ENCODE data around the gene MYO5B.

GRCh38 chr18:50127516-50128210 lies 67.3 kb downstream of the MYO5B start:
- TF ChIP-seq CTCF (IDR thresholded peaks at IDR 0.05; ENCODE audit: poor library complexity, severe bottlenecking) (no peak), REST (IDR thresholded peaks at IDR 0.05; ENCODE audit: borderline replicate concordance) (no peak), POLR2AphosphoS5 (IDR thresholded peaks at IDR 0.05) (no peak), EZH2 (IDR thresholded peaks at IDR 0.05; ENCODE audit: borderline replicate concordance, insufficient read depth, low read length, poor library complexity, severe bottlenecking) (no peak), RAD21 (conservative IDR thresholded peaks at IDR 0.05) (no peak)
